ENCODE data around the gene LSM6.

GRCh38 chr4:146235654-146236177, 60.2 kb downstream of the LSM6 start:
- no peak for TF ChIP-seq CTCF (IDR thresholded peaks at IDR 0.05)
- TF ChIP-seq EP300 (IDR thresholded peaks at IDR 0.05) = no peak

Measured in ovary (tissue), 3 donors.